Heart right ventricle (tissue), 16 donors: ENCODE measurements around the gene SKA3. TPM values are rescaled to one million over a fixed set of nuclear protein-coding genes. Genes with fewer than 3 reads are reported as not detected.
A peak's percentile ranks its signal among the peaks of the same experiment; 100 is the strongest.
"Not testable (repeated sequence)": the region's sequence is repeated elsewhere in the genome, so short reads cannot be mapped to it uniquely, and the experiment has no call there.

Source experiments
- ATAC-seq, 8 donors: fragments of 200-7000 bp; cut with Tn5 transposase; one replicate each; pipeline ENCODE4 v1.9.1; 2020; ENCODE audit warnings: mild to moderate bottlenecking in 8 of 8, moderate library complexity in 8 of 8, moderate number of reproducible peaks in 1 of 8
- DNase-seq, 2 donors: peaks; one replicate each; pipeline ENCODE4 v3.0.0-alpha.2; 2020
- H3K27ac ChIP-seq, 10 donors: fragments of 200-600 bp; sonication (generic) in 2 of 10; one replicate each; pipeline versions ENCODE4 v1.5.0 to v1.8.0; 2020 to 2022; ENCODE audit warnings: mild to moderate bottlenecking in 3 of 10
- H3K27me3 ChIP-seq, 7 donors: fragments of 200-600 bp; one replicate each; pipeline ENCODE4 v1.8.0; 2021 to 2022; ENCODE audit warnings: mild to moderate bottlenecking in 2 of 7
- H3K36me3 ChIP-seq, 9 donors: fragments of 200-600 bp; sonication (generic) in 1 of 9; one replicate each; pipeline versions ENCODE4 v1.5.0 to v1.8.0; 2020 to 2022; ENCODE audit warnings: mild to moderate bottlenecking in 2 of 9
- H3K4me1 ChIP-seq, 9 donors: fragments of 200-600 bp; sonication (generic) in 1 of 9; one replicate each; pipeline versions ENCODE4 v1.5.0 to v1.8.0; 2020 to 2022; ENCODE audit warnings: mild to moderate bottlenecking in 4 of 9
- H3K4me3 ChIP-seq, 10 donors: fragments of 200-600 bp; sonication (generic) in 2 of 10; one replicate each; pipeline versions ENCODE4 v1.5.0 to v1.8.0; 2020 to 2022; ENCODE audit warnings: mild to moderate bottlenecking in 7 of 10, moderate library complexity in 2 of 10
- H3K9me3 ChIP-seq, 11 donors: fragments of 200-600 bp in 10 of 11; sonication (generic) in 2 of 11; one replicate each; pipeline versions ENCODE4 v1.5.0 to v1.8.0; 2013 to 2022; ENCODE audit warnings: mild to moderate bottlenecking in 2 of 11, control low read depth in 1 of 11, moderate library complexity in 1 of 11
- CTCF ChIP-seq, 9 donors: fragments of 200-600 bp; sonication (generic) in 2 of 9; IDR thresholded peaks; one replicate each; pipeline versions ENCODE4 v1.5.0 to v1.8.0; 2021 to 2022; ENCODE audit warnings: antibody characterized with exemption in 9 of 9, mild to moderate bottlenecking in 5 of 9, moderate library complexity in 1 of 9
- WGBS, 2 donors: extraction: QIAGEN DNeasy Blood & Tissue Kit; methylation state at CpG; one replicate each; pipeline ENCODE4 v1.1.7; 2013; ENCODE audit warnings: inconsistent platforms in 1 of 2; 5-methylcytosine and 5-hydroxymethylcytosine counted together
- intact Hi-C, 10 donors: fragments of 100-400 bp; cut with DNase I; formaldehyde crosslinking; loops; one replicate each; pipeline versions ENCODE4 v1.11.1 to v1.14.2; 2022
- polyA plus RNA-seq, 2 donors: library from polyadenylated mRNA; stranded (reverse); fragments of 200-250 nt; gene quantifications; one replicate each; pipeline ENCODE4 v1.2.3, GENCODE V29; 2013
- total RNA-seq, 10 donors: library from RNA; stranded (reverse); fragmentation: NEBNext Ultra II Directional in 3 of 10; extraction: Animal tissue kit (Norgen Biotek cat#: 25700) in 3 of 10; gene quantifications; one replicate each; pipeline versions ENCODE4 v1.2.1 to v1.2.4, GENCODE V29; 2021 to 2023
- donor health status: Arrhythmogenic right ventricular cardiomyopathy.
- donor health status: ischemic (EF 13 %, LVEDD 7.1; RV severe dilation, severe dysfunction).
- donor health status: healthy with polysubstance abuse.
- donor health status: DM: no; HTN: yes; CAD: no.
- donor health status: DM: no; HTN: no; CAD: no.
- donor health status: ischemic (EF 25% LVEDD 6.9; RV normal size, moderate dysfunction).
- donor health status: ischemic (EF 25% LVEDD 5.7; RV mildly dilated, moderate dysfunction).
- donor health status: healthy.
- donor health status: DM: yes; HTN: yes; CAD: no.
- donor health status: Ischemic cardiomyopathy.
- donor health status: ischemic (EF 35%, LVEDD 5.7; RV mildly dilated, moderate dysfunction).
- donor health status: nonischemic (EF 11% LVEDD 7.7; RV severe dilation, severe dysfunction).
- donor health status: DM: yes; HTN: yes; CAD: no.
- donor health status: PGD.
- donor health status: ischemic (EF 29% LVEDD 5.4; RV normal size, mild dysfunction).
- donor health status: nonischemic (EF 23%, LVEDD 6.1; RV moderate dilation, normal function).

Gene SKA3
- total and polyA plus RNA-seq, 12 donors: 0.06 to 1.8 (median 0.21) TPM; not detected in 1

GRCh38 chr13:21181671-21182070 is 5.3 kb upstream of the SKA3 start:
- no peak for TF ChIP-seq CTCF (IDR thresholded peaks at IDR 0.05)
- no peaks in the 10 kb centered on the region for H3K9me3 ChIP-seq
- no peak overlapping the region for H3K4me3 ChIP-seq
- intact Hi-C loops: loop anchor here in 2 of 10 donors (2.0 to 10.0 kb wide), 2 partner anchors 67 to 239 kb away; no protein-coding TSS in a partner anchor
- 92% methylated on average over 2 of the region's 2 CpGs for WGBS, 2 donors
- H3K27me3 ChIP-seq: no peaks in the 10 kb centered on the region
- H3K4me1 ChIP-seq: peaks cover 3 to 21% (median 13%) of the 10 kb centered on the region in 9 donors
- H3K27ac ChIP-seq: no peak overlapping the region
- ATAC-seq (no peak), DNase-seq (no peak)
- H3K36me3 ChIP-seq: no peaks in the 10 kb centered on the region

- no peak for TF ChIP-seq CTCF (IDR thresholded peaks at IDR 0.05)
- Histone ChIP-seq H3K36me3 (no peaks in the 10 kb centered on the region), H3K27me3 (no peaks in the 10 kb centered on the region), H3K9me3 (no peaks in the 10 kb centered on the region), H3K4me3 (peak overlapping the region; percentile 72 to 98 (median 84)), H3K4me1 (peaks cover 3 to 29% (median 16%) of the 10 kb centered on the region in 9 donors), H3K27ac (peak overlapping the region; percentile 92 to 99 (median 96))
- peak; percentile 40 to 79 (median 64) for ATAC-seq
- intact Hi-C loops: loop anchor here in 6 of 10 donors (5.0 to 10.0 kb wide), 4 partner anchors 118 to 300 kb away; no protein-coding TSS in a partner anchor
- no peak for DNase-seq
- 0 to 1% methylated on average over 26 of the region's 26 CpGs for WGBS, 2 donors
Observed at GRCh38 chr13:21176982-21177284, 581 bp upstream of the SKA3 start.

GRCh38 chr13:21175656-21176214 is 617 bp downstream of the SKA3 start:
- H3K27ac ChIP-seq: peak overlapping the region in 6 of 10 donors; percentile 92 to 99 (median 96)
- no peaks in the 10 kb centered on the region for H3K27me3 ChIP-seq
- ATAC-seq (peak in 1 of 8 donors; percentile 5), DNase-seq (no peak)
- intact Hi-C loops: loop anchor here in 6 of 10 donors (5.0 to 10.0 kb wide), 4 partner anchors 119 to 302 kb away; no protein-coding TSS in a partner anchor
- WGBS, 2 donors: 2% methylated on average over 13 of the region's 13 CpGs
- peaks cover 0 to 6% (median 0%) of the 10 kb centered on the region in 9 donors for H3K36me3 ChIP-seq
- H3K4me3 ChIP-seq: peak overlapping the region; percentile 72 to 98 (median 84)
- no peak for TF ChIP-seq CTCF (IDR thresholded peaks at IDR 0.05)
- peaks cover 3 to 26% (median 16%) of the 10 kb centered on the region in 9 donors for H3K4me1 ChIP-seq
- no peaks in the 10 kb centered on the region for H3K9me3 ChIP-seq

GRCh38 chr13:21173767-21174166 is 2.6 kb downstream of the SKA3 start:
- H3K27ac ChIP-seq, ATAC-seq, H3K9me3 ChIP-seq, H3K4me3 ChIP-seq, H3K36me3 ChIP-seq, H3K27me3 ChIP-seq, DNase-seq: not testable (repeated sequence)
- intact Hi-C loops: loop anchor here in 2 of 10 donors (10.0 kb wide), 2 partner anchors 121 to 291 kb away; no protein-coding TSS in a partner anchor
- 0% methylated on average over 1 of the region's 1 CpG for WGBS, 2 donors
- peaks cover 3 to 22% (median 16%) of the 10 kb centered on the region in 9 donors for H3K4me1 ChIP-seq

- ATAC-seq: no peak
- WGBS, 2 donors: 98% methylated on average over 9 of the region's 9 CpGs
- no peak for DNase-seq
- Histone ChIP-seq H3K4me3 (no peak overlapping the region), H3K27me3 (no peaks in the 10 kb centered on the region), H3K9me3 (no peaks in the 10 kb centered on the region), H3K4me1 (peaks cover 0 to 8% (median 6%) of the 10 kb centered on the region in 9 donors), H3K27ac (no peak overlapping the region), H3K36me3 (peaks cover 0 to 6% (median 0%) of the 10 kb centered on the region in 9 donors)
- TF ChIP-seq CTCF (IDR thresholded peaks at IDR 0.05): no peak
- intact Hi-C loops: loop anchor here in 2 of 10 donors (10.0 kb wide), 2 partner anchors 123 to 293 kb away; no protein-coding TSS in a partner anchor
Observed at GRCh38 chr13:21171420-21171819, 4.9 kb downstream of the SKA3 start.

- H3K4me3 ChIP-seq, H3K36me3 ChIP-seq, H3K27ac ChIP-seq, H3K27me3 ChIP-seq, DNase-seq, H3K4me1 ChIP-seq, intact Hi-C loops, H3K9me3 ChIP-seq, ATAC-seq: not testable (repeated sequence)
- 61 to 80% methylated on average over 4 of the region's 4 CpGs for WGBS, 2 donors
Observed at GRCh38 chr13:21165606-21166005, 10.7 kb downstream of the SKA3 start.
